Ovary (tissue), 10 donors: ENCODE measurements around the gene ABCA9. TPM values are rescaled to one million over a fixed set of nuclear protein-coding genes. Genes with fewer than 3 reads are reported as not detected.

Source experiments
- DNase-seq, 5 donors: peaks; one replicate each; pipeline ENCODE4 v3.0.0-alpha.2; 2019 to 2020
- H3K27ac ChIP-seq, 2 donors: fragments of 200-600 bp; one replicate each; pipeline versions ENCODE4 v1.5.1 to v1.8.0; 2019 to 2022
- H3K27me3 ChIP-seq: fragments of 200-600 bp; one replicate; pipeline ENCODE4 v1.8.0; 2022
- H3K36me3 ChIP-seq: fragments of 200-600 bp; sonication (generic); one replicate; pipeline ENCODE4 v1.5.1; 2019
- H3K4me1 ChIP-seq: one replicate; pipeline ENCODE4 v1.8.1; 2013; ENCODE audit warnings: mild to moderate bottlenecking, moderate library complexity; ENCODE audit not compliant: insufficient read depth
- H3K4me3 ChIP-seq: fragments of 200-600 bp; sonication (generic); one replicate; pipeline ENCODE4 v1.5.1; 2017
- H3K9me3 ChIP-seq, 2 donors: fragments of 200-600 bp in 1 of 2; sonication (generic) in 1 of 2; one replicate each; pipeline versions ENCODE4 v1.5.1 to v1.8.1; 2013 to 2019; ENCODE audit warnings: mild to moderate bottlenecking in 1 of 2, moderate library complexity in 1 of 2
- CTCF ChIP-seq, 3 donors: fragments of 450-650 bp in 2 of 3; fragments of 200-600 bp in 1 of 3; IDR thresholded peaks; one replicate each; pipeline versions ENCODE4 v1.5.1 to v1.8.0; 2016 to 2022; ENCODE audit warnings: antibody characterized with exemption in 3 of 3, mild to moderate bottlenecking in 1 of 3
- EP300 ChIP-seq: sonication (generic); formaldehyde crosslinking; IDR thresholded peaks from one replicate; pipeline ENCODE4 v1.6.1; 2017; ENCODE audit warnings: antibody characterized with exemption
- POLR2A ChIP-seq: fragments of 450-650 bp; IDR thresholded peaks from one replicate; pipeline ENCODE4 v1.6.1; 2017; ENCODE audit warnings: antibody characterized with exemption, mild to moderate bottlenecking, moderate library complexity
- WGBS, 3 donors: extraction: QIAGEN DNeasy Blood & Tissue Kit in 1 of 3; methylation state at CpG; one replicate each; pipeline versions ENCODE4 v1.1.5 to v1.1.7; 2013 to 2017; 5-methylcytosine and 5-hydroxymethylcytosine counted together
- intact Hi-C, 4 donors: fragments of 100-400 bp; cut with DNase I; formaldehyde crosslinking; loops; one replicate each; pipeline versions ENCODE4 v1.11.0 to v1.15.1; 2022 to 2023
- long read RNA-seq, 3 donors: library from polyadenylated mRNA in 2 of 3; unstranded in 2 of 3; transcript quantifications; one replicate each; pipeline ENCODE4 v2.0.0 and lab custom pipeline, GENCODE V29; 2021 to 2026
- polyA plus RNA-seq, 2 donors: library from polyadenylated mRNA; stranded (reverse); fragments of 200-250 nt in 1 of 2; fragments of 350-450 nt in 1 of 2; fragmentation: Illumina TruSeq in 1 of 2; extraction: RNeasy Lipid Tissue Mini Kit (QIAGEN cat#74804) in 1 of 2; gene quantifications; one replicate each; pipeline ENCODE4 v1.2.3, GENCODE V29; 2013 to 2014
- total RNA-seq, 7 donors: library from RNA; depleted of rRNA in 2 of 7; stranded (reverse); fragments of >200 nt in 2 of 7; fragmentation: NEBNext Ultra II Directional in 3 of 7; extraction: Animal tissue kit (Norgen Biotek cat#: 25700) in 3 of 7; gene quantifications; one replicate each; pipeline versions ENCODE4 v1.1.0 to v1.2.4, GENCODE V29; 2016 to 2023
- donor health status: DM: no; HTN: no; CAD: no; lungs with moderate emphysema.
- donor health status: DM: no; HTN: no; CAD: no.
- donor health status: Bipolar disorder and iron deficiency.
- donor health status: DM: yes; HTN: yes; CAD: no.
- donor health status: DM: no; HTN: no; CAD: no.
- donor health status: DM: yes; HTN: yes; CAD: no.

ABCA9 gene
- total RNA-seq (100 to 1,000 TPM in 2 of 7 donors, 10 to 100 TPM in 5; 15.0 to 111 (median 26.1) TPM), polyA plus RNA-seq (10 to 100 TPM; 23.0 to 29.7 TPM)
- long read RNA-seq, donor 1, partial matches to known transcripts, result 101 of 117 reads
- long read RNA-seq, donor 1, other reads (novel, unspliced or antisense), result 15 of 117 reads
- long read RNA-seq, donor 2, result 0 reads
- long read RNA-seq, donor 3, partial matches to known transcripts, result 0 of 4 reads
- long read RNA-seq, donor 3, other reads (novel, unspliced or antisense), result 3 of 4 reads

- intact Hi-C loops, result no loop called here
- Histone ChIP-seq H3K4me3 (peak within 1 kb of the TSS; percentile 1), H3K27me3 (no peaks in the 10 kb centered on the region), H3K27ac (peak within 1 kb of the TSS in 1 of 2 donors; percentile 79), H3K4me1 (peaks cover 9% of the 10 kb centered on the region), H3K36me3 (no peaks in the 10 kb centered on the region), H3K9me3 (no peaks in the 10 kb centered on the region)
- 1 to 4% (median 3%) methylated on average over 2 of the region's 2 CpGs for WGBS, 3 donors
- TF ChIP-seq EP300 (no peak), POLR2A (no peak), CTCF (IDR thresholded peaks at IDR 0.05) (no peak)
- DNase-seq, result peak in 1 of 5 donors; percentile 43
Observed at GRCh38 chr17:69060822-69061221, at the start of gene ABCA9. Gene ABCA9, minus strand, starts transcription at chr17:69060927. Its CDS starts 9,801 bp downstream, at chr17:69051126.

GRCh38 chr17:69105907-69106730, 45.4 kb upstream of the ABCA9 start:
- Histone ChIP-seq H3K4me1 (no peaks in the 10 kb centered on the region), H3K4me3 (no peak overlapping the region), H3K27ac (no peak overlapping the region), H3K36me3 (no peaks in the 10 kb centered on the region), H3K27me3 (no peaks in the 10 kb centered on the region), H3K9me3 (no peaks in the 10 kb centered on the region)
- no peak for TF ChIP-seq EP300
- TF ChIP-seq POLR2A, result no peak
- no peak for TF ChIP-seq CTCF (IDR thresholded peaks at IDR 0.05)
- intact Hi-C loops, result no loop called here
- WGBS, 3 donors, result 87 to 89% (median 88%) methylated on average over 10 of the region's 10 CpGs
- DNase-seq, result no peak

- no peak for TF ChIP-seq POLR2A
- no peaks in the 10 kb centered on the region for H3K4me1 ChIP-seq
- no peak overlapping the region for H3K27ac ChIP-seq
- no peaks in the 10 kb centered on the region for H3K9me3 ChIP-seq
- no peak for DNase-seq
- no peak overlapping the region for H3K4me3 ChIP-seq
- intact Hi-C loops, result no loop called here
- WGBS, 3 donors, result 90 to 91% (median 91%) methylated on average over 9 of the region's 9 CpGs
- no peaks in the 10 kb centered on the region for H3K27me3 ChIP-seq
- no peaks in the 10 kb centered on the region for H3K36me3 ChIP-seq
Observed at GRCh38 chr17:69103557-69104233, 43.0 kb upstream of the ABCA9 start.

GRCh38 chr17:69098625-69099024, 37.9 kb upstream of the ABCA9 start:
- H3K4me3 ChIP-seq, result no peak overlapping the region
- intact Hi-C loops, result no loop called here

More at GRCh38 chr17:69098625-69099024, 37.9 kb upstream of the ABCA9 start:
- Histone ChIP-seq H3K4me1 (no peaks in the 10 kb centered on the region), H3K36me3 (no peaks in the 10 kb centered on the region), H3K9me3 (no peaks in the 10 kb centered on the region), H3K27ac (no peak overlapping the region), H3K27me3 (no peaks in the 10 kb centered on the region)
- DNase-seq, result no peak
- 92 to 95% (median 94%) methylated on average over 4 of the region's 4 CpGs for WGBS, 3 donors
- TF ChIP-seq EP300, result no peak
- TF ChIP-seq CTCF (IDR thresholded peaks at IDR 0.05), result no peak
- TF ChIP-seq POLR2A, result no peak
